Osteoblast (primary cell): Measurements from ENCODE around the gene GALNT2. TPM values are rescaled to one million over a fixed set of nuclear protein-coding genes. Genes with fewer than 3 reads are reported as not detected.

Experiments used
- DNase-seq: peaks from one replicate; pipeline ENCODE4 v3.0.0; 2011; ENCODE audit warnings: low spot score, mixed read lengths; ENCODE audit not compliant: insufficient read length; ENCODE audit errors: missing footprints
- H2AFZ ChIP-seq: 2 replicates; pipeline ENCODE4 v1.6.0; 2011; ENCODE audit warnings: mild to moderate bottlenecking, low read length
- H3K27ac ChIP-seq: 2 replicates; pipeline ENCODE4 v1.5.1; 2011; ENCODE audit warnings: mild to moderate bottlenecking, low read depth, low read length, moderate library complexity
- H3K27me3 ChIP-seq: 2 replicates; pipeline ENCODE4 v1.6.0; 2012; ENCODE audit warnings: mild to moderate bottlenecking, control low read depth, inconsistent platforms, low read length, moderate library complexity; ENCODE audit not compliant: insufficient read depth
- H3K36me3 ChIP-seq: 2 replicates; pipeline ENCODE4 v1.5.1; 2011; ENCODE audit warnings: mild to moderate bottlenecking, low read length, control low read depth, moderate library complexity; ENCODE audit not compliant: insufficient read depth
- H3K4me1 ChIP-seq: 2 replicates; pipeline ENCODE4 v1.5.1; 2011; ENCODE audit warnings: mild to moderate bottlenecking, low read length, control low read depth, moderate library complexity; ENCODE audit not compliant: insufficient read depth
- H3K4me2 ChIP-seq: 2 replicates; pipeline ENCODE4 v1.6.0; 2011; ENCODE audit warnings: mild to moderate bottlenecking, low read length; ENCODE audit not compliant: insufficient read depth
- H3K4me3 ChIP-seq: fragments of 200-600 bp; sonication (generic); 3 replicates; pipeline ENCODE4 v1.5.1; 2012; ENCODE audit warnings: mild to moderate bottlenecking, low read length, inconsistent platforms; ENCODE audit not compliant: insufficient read depth
- H3K79me2 ChIP-seq: 2 replicates; pipeline ENCODE4 v1.6.0; 2012; ENCODE audit warnings: mild to moderate bottlenecking, low read length, control low read depth, inconsistent platforms; ENCODE audit not compliant: insufficient read depth
- H3K9me3 ChIP-seq: 2 replicates; pipeline ENCODE4 v1.5.1; 2011; ENCODE audit warnings: low read depth, low read length, control low read depth
- H4K20me1 ChIP-seq: 2 replicates; pipeline ENCODE4 v1.6.0; 2012; ENCODE audit warnings: mild to moderate bottlenecking, low read length, control low read depth; ENCODE audit not compliant: insufficient read depth
- total RNA-seq: library from RNA; depleted of rRNA; stranded (reverse); fragments of >200 nt; gene quantifications from 2 replicates; pipeline ENCODE4 v1.2.3, GENCODE V29; 2012
- TF ChIP-seq, protein P1 (sequence below): IDR thresholded peaks from 2 replicates; pipeline ENCODE4 v1.5.1; 2011; ENCODE audit warnings: mild to moderate bottlenecking, low read depth, low read length, moderate library complexity; ENCODE audit errors: extremely low read depth

Gene GALNT2
- total RNA-seq, 1 donor: 83.2 TPM

DNA sequence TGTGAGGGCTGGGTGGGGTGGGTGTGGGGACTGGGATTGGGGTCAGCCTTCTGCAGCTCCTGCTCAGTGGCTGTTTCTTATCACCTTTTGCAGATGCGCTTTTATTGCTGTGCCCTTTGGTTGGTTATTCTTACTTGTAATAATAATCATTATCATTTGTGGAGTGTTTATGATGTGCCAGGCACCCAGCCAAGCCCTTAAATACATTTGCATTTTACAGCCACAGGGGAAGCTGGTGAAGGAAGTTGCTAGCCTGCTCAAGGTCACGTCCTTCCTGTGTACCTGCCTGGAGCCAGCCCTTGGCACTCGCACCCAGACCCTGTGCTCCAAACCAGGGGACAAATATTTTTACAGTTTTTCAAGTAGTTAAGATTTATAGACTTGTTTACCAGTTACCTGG, 215.1 kb downstream of the GALNT2 start:
- no peak overlapping the region for H2AFZ ChIP-seq
- TF ChIP-seq, protein P1, sequence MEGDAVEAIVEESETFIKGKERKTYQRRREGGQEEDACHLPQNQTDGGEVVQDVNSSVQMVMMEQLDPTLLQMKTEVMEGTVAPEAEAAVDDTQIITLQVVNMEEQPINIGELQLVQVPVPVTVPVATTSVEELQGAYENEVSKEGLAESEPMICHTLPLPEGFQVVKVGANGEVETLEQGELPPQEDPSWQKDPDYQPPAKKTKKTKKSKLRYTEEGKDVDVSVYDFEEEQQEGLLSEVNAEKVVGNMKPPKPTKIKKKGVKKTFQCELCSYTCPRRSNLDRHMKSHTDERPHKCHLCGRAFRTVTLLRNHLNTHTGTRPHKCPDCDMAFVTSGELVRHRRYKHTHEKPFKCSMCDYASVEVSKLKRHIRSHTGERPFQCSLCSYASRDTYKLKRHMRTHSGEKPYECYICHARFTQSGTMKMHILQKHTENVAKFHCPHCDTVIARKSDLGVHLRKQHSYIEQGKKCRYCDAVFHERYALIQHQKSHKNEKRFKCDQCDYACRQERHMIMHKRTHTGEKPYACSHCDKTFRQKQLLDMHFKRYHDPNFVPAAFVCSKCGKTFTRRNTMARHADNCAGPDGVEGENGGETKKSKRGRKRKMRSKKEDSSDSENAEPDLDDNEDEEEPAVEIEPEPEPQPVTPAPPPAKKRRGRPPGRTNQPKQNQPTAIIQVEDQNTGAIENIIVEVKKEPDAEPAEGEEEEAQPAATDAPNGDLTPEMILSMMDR: no peak
- no peak overlapping the region for H3K4me2 ChIP-seq
- H4K20me1 ChIP-seq: peaks cover 3% of the 10 kb centered on the region
- H3K27ac ChIP-seq: no peak overlapping the region
- no peak for DNase-seq
- no peaks in the 10 kb centered on the region for H3K4me1 ChIP-seq
- peaks cover 25% of the 10 kb centered on the region for H3K36me3 ChIP-seq
- no peak overlapping the region for H3K4me3 ChIP-seq
- H3K79me2 ChIP-seq: no peaks in the 10 kb centered on the region
- no peaks in the 10 kb centered on the region for H3K9me3 ChIP-seq
- peaks cover 3% of the 10 kb centered on the region for H3K27me3 ChIP-seq

- peaks cover 20% of the 10 kb centered on the region for H3K36me3 ChIP-seq
- no peak overlapping the region for H3K4me3 ChIP-seq
- peaks cover 3% of the 10 kb centered on the region for H4K20me1 ChIP-seq
- H2AFZ ChIP-seq: no peak overlapping the region
- no peaks in the 10 kb centered on the region for H3K9me3 ChIP-seq
- H3K27ac ChIP-seq: no peak overlapping the region
- peak; percentile 58 for DNase-seq
- H3K27me3 ChIP-seq: peaks cover 9% of the 10 kb centered on the region
- no peaks in the 10 kb centered on the region for H3K4me1 ChIP-seq
- TF ChIP-seq, protein P1: no peak
- H3K79me2 ChIP-seq: no peaks in the 10 kb centered on the region
- H3K4me2 ChIP-seq: no peak overlapping the region
Measured at GRCh38 chr1:230283678-230284077, 216.6 kb downstream of the GALNT2 start.

DNA sequence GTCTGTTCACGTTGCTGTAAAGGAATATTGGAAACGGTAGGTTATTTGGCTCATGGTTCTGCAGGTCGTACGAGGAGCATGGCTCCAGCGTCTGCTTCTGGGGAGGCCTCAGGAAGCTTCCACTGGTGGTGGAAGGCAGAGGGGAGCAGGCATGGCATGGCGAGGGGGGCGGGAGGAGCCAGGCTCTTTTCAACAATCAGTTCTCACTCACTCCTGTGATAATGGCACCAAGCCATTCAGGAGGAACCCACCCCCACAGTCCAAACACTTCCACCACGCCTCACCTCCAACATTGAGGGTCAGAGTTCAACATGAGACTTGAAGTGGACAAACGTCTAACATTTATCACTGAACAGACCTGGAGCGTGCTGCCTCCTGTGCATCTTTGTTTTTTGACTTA, 217.9 kb downstream of the GALNT2 start:
- peaks cover 9% of the 10 kb centered on the region for H3K27me3 ChIP-seq
- DNase-seq: peak; percentile 39
- H3K79me2 ChIP-seq: no peaks in the 10 kb centered on the region
- H2AFZ ChIP-seq: no peak overlapping the region
- H3K4me2 ChIP-seq: no peak overlapping the region
- TF ChIP-seq, protein P1: no peak
- H3K4me1 ChIP-seq: no peaks in the 10 kb centered on the region
- H4K20me1 ChIP-seq: peaks cover 3% of the 10 kb centered on the region
- H3K36me3 ChIP-seq: peaks cover 10% of the 10 kb centered on the region
- no peaks in the 10 kb centered on the region for H3K9me3 ChIP-seq
- no peak overlapping the region for H3K4me3 ChIP-seq
- no peak overlapping the region for H3K27ac ChIP-seq

- Histone ChIP-seq H4K20me1 (peaks cover 3% of the 10 kb centered on the region), H3K36me3 (peaks cover 9% of the 10 kb centered on the region), H3K9me3 (no peaks in the 10 kb centered on the region), H3K4me2 (no peak overlapping the region), H3K27me3 (peaks cover 9% of the 10 kb centered on the region), H3K4me3 (no peak overlapping the region), H3K79me2 (no peaks in the 10 kb centered on the region), H3K27ac (no peak overlapping the region), H2AFZ (no peak overlapping the region), H3K4me1 (no peaks in the 10 kb centered on the region)
- TF ChIP-seq, protein P1: no peak
- DNase-seq: peak; percentile 74
Measured at GRCh38 chr1:230285351-230285750, 218.3 kb downstream of the GALNT2 start.
